Endothelial cell (in vitro differentiated cells): ENCODE data around the gene DOCK1. TPM values are rescaled to one million over a fixed set of nuclear protein-coding genes. Genes with fewer than 3 reads are reported as not detected.

Experiments used
- DNase-seq: peaks from one replicate; pipeline ENCODE4 v3.0.0; 2021; ENCODE audit warnings: low spot score
- H3K27ac Mint-ChIP-seq: one replicate; pipeline ENCODE4 v1.8.0; 2021; ENCODE audit warnings: mixed read lengths, inconsistent platforms; ENCODE audit not compliant: unreplicated experiment
- H3K27me3 Mint-ChIP-seq: one replicate; pipeline ENCODE4 v1.8.0; 2021; ENCODE audit warnings: mild to moderate bottlenecking, moderate library complexity, mixed read lengths, inconsistent platforms; ENCODE audit not compliant: unreplicated experiment
- H3K36me3 Mint-ChIP-seq: one replicate; pipeline ENCODE4 v1.8.0; 2021; ENCODE audit warnings: mild to moderate bottlenecking, low read depth, mixed read lengths, inconsistent platforms; ENCODE audit not compliant: unreplicated experiment
- H3K4me1 Mint-ChIP-seq: one replicate; pipeline ENCODE4 v1.8.0; 2021; ENCODE audit warnings: mild to moderate bottlenecking, mixed read lengths, inconsistent platforms; ENCODE audit not compliant: unreplicated experiment
- H3K4me3 Mint-ChIP-seq: one replicate; pipeline ENCODE4 v1.8.0; 2021; ENCODE audit warnings: mild to moderate bottlenecking, mixed read lengths, inconsistent platforms; ENCODE audit not compliant: unreplicated experiment
- H3K9me3 Mint-ChIP-seq: one replicate; pipeline ENCODE4 v1.8.0; 2021; ENCODE audit warnings: mixed read lengths, inconsistent platforms; ENCODE audit not compliant: unreplicated experiment
- total RNA-seq: library from RNA; stranded (reverse); fragmentation: NEBNext Ultra II Directional; extraction: Animal tissue kit (Norgen Biotek cat#: 25700); gene quantifications from one replicate; pipeline ENCODE4 v1.2.1, GENCODE V29; 2021; ENCODE audit not compliant: unreplicated experiment
- TF ChIP-seq, protein P1 (sequence below): fragments of 200-600 bp; sonication (generic); IDR thresholded peaks from one replicate; pipeline ENCODE4 v1.5.0; 2021; ENCODE audit warnings: antibody characterized with exemption; ENCODE audit not compliant: unreplicated experiment

Gene DOCK1
- total RNA-seq, 1 donor from 2014 or later: 116 TPM

DNA sequence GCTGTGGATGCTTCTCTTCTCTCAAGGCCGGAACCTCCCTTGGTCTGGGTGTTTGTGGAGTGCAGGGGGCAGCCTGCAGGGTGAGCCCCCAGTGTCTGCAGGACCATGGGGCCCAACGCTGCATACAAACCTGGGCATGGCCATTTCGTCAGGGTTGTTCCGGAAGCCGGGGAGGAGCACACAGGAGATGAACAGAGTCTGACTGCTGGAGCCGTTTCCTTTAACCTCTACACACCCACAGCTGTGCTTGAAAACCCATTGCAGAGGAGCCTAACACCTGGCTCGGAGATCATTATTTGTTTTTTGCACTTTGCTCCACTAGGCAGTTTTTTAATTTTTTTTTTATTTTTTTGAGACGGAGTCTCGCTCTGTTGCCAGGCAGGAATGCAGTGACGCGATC lies 458.8 kb downstream of the DOCK1 start:
- DNase-seq: no peak
- peaks cover 4% of the 10 kb centered on the region for H3K4me1 Mint-ChIP-seq
- no peak overlapping the region for H3K27ac Mint-ChIP-seq
- H3K27me3 Mint-ChIP-seq: peaks cover 2% of the 10 kb centered on the region
- TF ChIP-seq, protein P1, sequence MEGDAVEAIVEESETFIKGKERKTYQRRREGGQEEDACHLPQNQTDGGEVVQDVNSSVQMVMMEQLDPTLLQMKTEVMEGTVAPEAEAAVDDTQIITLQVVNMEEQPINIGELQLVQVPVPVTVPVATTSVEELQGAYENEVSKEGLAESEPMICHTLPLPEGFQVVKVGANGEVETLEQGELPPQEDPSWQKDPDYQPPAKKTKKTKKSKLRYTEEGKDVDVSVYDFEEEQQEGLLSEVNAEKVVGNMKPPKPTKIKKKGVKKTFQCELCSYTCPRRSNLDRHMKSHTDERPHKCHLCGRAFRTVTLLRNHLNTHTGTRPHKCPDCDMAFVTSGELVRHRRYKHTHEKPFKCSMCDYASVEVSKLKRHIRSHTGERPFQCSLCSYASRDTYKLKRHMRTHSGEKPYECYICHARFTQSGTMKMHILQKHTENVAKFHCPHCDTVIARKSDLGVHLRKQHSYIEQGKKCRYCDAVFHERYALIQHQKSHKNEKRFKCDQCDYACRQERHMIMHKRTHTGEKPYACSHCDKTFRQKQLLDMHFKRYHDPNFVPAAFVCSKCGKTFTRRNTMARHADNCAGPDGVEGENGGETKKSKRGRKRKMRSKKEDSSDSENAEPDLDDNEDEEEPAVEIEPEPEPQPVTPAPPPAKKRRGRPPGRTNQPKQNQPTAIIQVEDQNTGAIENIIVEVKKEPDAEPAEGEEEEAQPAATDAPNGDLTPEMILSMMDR: no peak
- H3K36me3 Mint-ChIP-seq: peaks cover 22% of the 10 kb centered on the region
- no peak overlapping the region for H3K4me3 Mint-ChIP-seq
- no peaks in the 10 kb centered on the region for H3K9me3 Mint-ChIP-seq

GRCh38 chr10:127368101-127368500 lies 462.9 kb downstream of the DOCK1 start:
- Mint-ChIP-seq H3K4me3 (no peak overlapping the region), H3K36me3 (peaks cover 27% of the 10 kb centered on the region), H3K9me3 (no peaks in the 10 kb centered on the region), H3K4me1 (peaks cover 2% of the 10 kb centered on the region), H3K27me3 (no peaks in the 10 kb centered on the region), H3K27ac (no peak overlapping the region)
- DNase-seq: no peak
- TF ChIP-seq, protein P1: no peak

DNA sequence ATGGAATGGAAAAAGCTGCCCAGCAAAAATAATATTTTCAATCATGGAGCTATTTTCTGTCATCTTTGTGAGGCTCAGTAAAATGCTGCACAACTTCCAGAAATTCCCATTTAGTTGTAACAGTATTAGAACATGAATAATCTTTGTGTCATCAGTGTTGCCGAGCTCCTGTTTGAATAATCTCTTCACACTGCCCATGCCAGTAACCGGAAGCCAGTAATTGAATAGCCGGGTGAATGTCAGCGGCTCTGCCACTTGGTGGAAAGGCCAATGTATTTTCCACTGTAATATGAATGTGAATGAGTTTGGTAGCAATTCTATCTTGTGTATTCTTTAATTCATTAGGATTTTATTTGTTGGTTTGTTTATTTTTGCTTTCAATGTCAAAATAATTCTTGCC lies 463.7 kb downstream of the DOCK1 start:
- Mint-ChIP-seq H3K27me3 (no peaks in the 10 kb centered on the region), H3K4me1 (peaks cover 7% of the 10 kb centered on the region), H3K36me3 (peaks cover 29% of the 10 kb centered on the region), H3K4me3 (no peak overlapping the region), H3K9me3 (no peaks in the 10 kb centered on the region), H3K27ac (no peak overlapping the region)
- no peak for DNase-seq
- TF ChIP-seq, protein P1: no peak

- no peak overlapping the region for H3K4me3 Mint-ChIP-seq
- H3K36me3 Mint-ChIP-seq: peaks cover 45% of the 10 kb centered on the region
- TF ChIP-seq, protein P1: no peak
- no peak overlapping the region for H3K27ac Mint-ChIP-seq
- peaks cover 11% of the 10 kb centered on the region for H3K4me1 Mint-ChIP-seq
- DNase-seq: no peak
- no peaks in the 10 kb centered on the region for H3K9me3 Mint-ChIP-seq
- no peaks in the 10 kb centered on the region for H3K27me3 Mint-ChIP-seq
These were observed 465.4 kb downstream of the DOCK1 start for GRCh38 chr10:127370601-127371000.

- TF ChIP-seq, protein P1: no peak
- H3K4me3 Mint-ChIP-seq: no peak overlapping the region
- no peaks in the 10 kb centered on the region for H3K9me3 Mint-ChIP-seq
- peaks cover 42% of the 10 kb centered on the region for H3K36me3 Mint-ChIP-seq
- no peak for DNase-seq
- H3K27me3 Mint-ChIP-seq: no peaks in the 10 kb centered on the region
- H3K27ac Mint-ChIP-seq: no peak overlapping the region
- peaks cover 11% of the 10 kb centered on the region for H3K4me1 Mint-ChIP-seq
These were observed 467.1 kb downstream of the DOCK1 start for GRCh38 chr10:127372361-127372760.
